GM18861 (cell line): ENCODE data around the gene MPHOSPH6.
"Not testable (repeated sequence)": the region's sequence is repeated elsewhere in the genome, so short reads cannot be mapped to it uniquely, and the experiment has no call there.

ENCODE experiments used
- ATAC-seq: cut with Tn5 transposase; IDR thresholded peaks from one replicate; pipeline ENCODE4 v1.9.1; 2021; ENCODE audit not compliant: unreplicated experiment

Gene MPHOSPH6

GRCh38 chr16:82169861-82170845 lies at the start of gene MPHOSPH6:
Gene MPHOSPH6, minus strand, starts transcription at chr16:82170224. Its CDS starts 49 bp downstream, at chr16:82170175.
- peak; percentile 87 for ATAC-seq

- ATAC-seq: no peak
These were observed 49.3 kb upstream of the MPHOSPH6 start for GRCh38 chr16:82219298-82219697.

- ATAC-seq: not testable (repeated sequence)
These were observed 39.3 kb upstream of the MPHOSPH6 start for GRCh38 chr16:82209314-82209713.

- ATAC-seq: no peak
These were observed 33.2 kb upstream of the MPHOSPH6 start for GRCh38 chr16:82203198-82203597.

GRCh38 chr16:82201926-82202325 lies 31.9 kb upstream of the MPHOSPH6 start:
- no peak for ATAC-seq

- no peak for ATAC-seq
These were observed 31.3 kb upstream of the MPHOSPH6 start for GRCh38 chr16:82201351-82201750.

GRCh38 chr16:82199209-82199608 lies 29.2 kb upstream of the MPHOSPH6 start:
- no peak for ATAC-seq

GRCh38 chr16:82197540-82198240 lies 27.7 kb upstream of the MPHOSPH6 start:
- no peak for ATAC-seq

- no peak for ATAC-seq
These were observed 26.0 kb upstream of the MPHOSPH6 start for GRCh38 chr16:82195917-82196494.

GRCh38 chr16:82194086-82194485 lies 24.1 kb upstream of the MPHOSPH6 start:
- no peak for ATAC-seq

- no peak for ATAC-seq
These were observed 22.6 kb upstream of the MPHOSPH6 start for GRCh38 chr16:82192665-82193064.

- ATAC-seq: no peak
These were observed 20.4 kb upstream of the MPHOSPH6 start for GRCh38 chr16:82190386-82190785.

GRCh38 chr16:82187829-82188228 lies 17.8 kb upstream of the MPHOSPH6 start:
- no peak for ATAC-seq

GRCh38 chr16:82185012-82185411 lies 15.0 kb upstream of the MPHOSPH6 start:
- ATAC-seq: no peak

GRCh38 chr16:82184213-82184612 lies 14.2 kb upstream of the MPHOSPH6 start:
- ATAC-seq: no peak

- no peak for ATAC-seq
These were observed 13.0 kb upstream of the MPHOSPH6 start for GRCh38 chr16:82183004-82183397.

- ATAC-seq: no peak
These were observed 12.4 kb upstream of the MPHOSPH6 start for GRCh38 chr16:82182266-82183003.

GRCh38 chr16:82181461-82182185 lies 11.6 kb upstream of the MPHOSPH6 start:
- ATAC-seq: no peak

GRCh38 chr16:82178352-82178751 lies 8.3 kb upstream of the MPHOSPH6 start:
- ATAC-seq: no peak

- no peak for ATAC-seq
These were observed 7.5 kb upstream of the MPHOSPH6 start for GRCh38 chr16:82177555-82177954.
